EH (cell line): Measurements from ENCODE around the gene PARP15.
"Not testable (repeated sequence)": the region's sequence is repeated elsewhere in the genome, so short reads cannot be mapped to it uniquely, and the experiment has no call there.

ENCODE experiments used
- DNase-seq: peaks from one replicate; pipeline ENCODE4 v3.0.0-alpha.2; 2015; ENCODE audit warnings: low read depth

PARP15 gene

DNA sequence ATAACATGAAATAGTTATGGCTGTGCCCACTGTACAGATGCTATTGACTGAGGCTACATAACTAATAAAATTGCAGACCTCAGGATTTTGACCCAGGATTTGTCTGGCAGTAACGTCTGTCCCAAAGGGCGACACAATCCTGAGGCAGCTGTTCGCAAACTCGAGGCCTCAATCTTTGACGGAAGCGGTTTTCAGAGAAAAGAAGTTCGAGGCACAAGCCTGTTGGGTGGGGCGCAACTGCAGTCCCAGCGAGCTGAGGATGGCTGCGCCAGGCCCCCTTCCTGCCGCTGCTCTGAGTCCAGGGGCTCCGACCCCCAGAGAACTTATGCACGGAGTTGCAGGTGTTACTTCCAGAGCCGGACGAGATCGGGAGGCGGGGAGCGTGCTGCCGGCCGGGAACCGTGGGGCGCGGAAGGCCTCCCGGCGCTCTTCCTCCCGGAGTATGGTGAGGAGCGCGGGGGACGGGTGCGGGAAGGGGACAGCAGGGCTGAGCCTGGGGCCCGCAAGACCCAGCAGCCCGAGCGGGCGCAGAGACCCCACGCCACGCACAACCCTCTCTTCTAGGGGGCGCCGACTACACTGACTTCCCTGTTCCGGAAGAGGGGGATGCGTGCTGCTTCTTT lies at the start of gene PARP15:
Gene PARP15 (plus strand): TSS at position 242 of the 623 bp plus-strand sequence. CDS start 18 bp downstream, at position 260.
- peak; percentile 12 for DNase-seq

DNA sequence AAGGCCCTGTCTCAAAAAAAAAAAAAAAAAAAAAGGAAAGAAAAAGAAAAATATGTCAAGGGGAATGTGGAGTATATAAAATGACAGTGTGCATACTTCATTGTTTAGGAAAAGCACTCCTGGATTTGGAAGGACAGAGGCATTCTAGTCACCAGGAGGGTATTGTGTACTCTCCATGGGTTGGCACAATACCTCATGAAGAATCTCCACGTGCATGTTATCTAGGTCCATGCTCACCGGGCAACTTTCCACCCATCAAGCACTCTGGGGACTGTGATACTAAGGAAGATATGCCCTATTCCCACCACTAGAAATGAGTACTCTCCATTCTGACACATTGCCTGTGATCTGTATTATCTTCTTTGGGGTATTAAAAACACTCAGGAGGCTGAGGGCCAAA lies 47.3 kb upstream of the PARP15 start:
- DNase-seq, result no peak

DNA sequence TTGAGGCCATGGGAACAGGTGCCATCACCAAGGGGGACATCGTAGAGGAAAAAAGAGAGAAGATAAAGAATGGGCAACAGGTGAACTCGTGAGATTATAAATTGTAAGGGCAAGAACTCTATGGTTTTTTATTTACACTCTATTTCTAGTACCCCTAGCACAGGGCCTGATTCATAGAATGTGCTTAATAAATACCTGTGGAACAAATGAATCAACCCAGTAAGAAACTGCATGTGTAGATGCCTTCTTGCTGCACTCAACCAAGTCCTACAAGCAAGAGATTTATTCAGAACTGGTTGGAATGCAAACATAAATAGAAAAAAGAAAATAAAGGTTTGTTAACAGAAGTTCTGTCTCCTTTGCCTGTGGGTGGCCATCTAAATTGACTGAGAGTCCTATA lies 44.0 kb upstream of the PARP15 start:
- DNase-seq, result no peak

DNA sequence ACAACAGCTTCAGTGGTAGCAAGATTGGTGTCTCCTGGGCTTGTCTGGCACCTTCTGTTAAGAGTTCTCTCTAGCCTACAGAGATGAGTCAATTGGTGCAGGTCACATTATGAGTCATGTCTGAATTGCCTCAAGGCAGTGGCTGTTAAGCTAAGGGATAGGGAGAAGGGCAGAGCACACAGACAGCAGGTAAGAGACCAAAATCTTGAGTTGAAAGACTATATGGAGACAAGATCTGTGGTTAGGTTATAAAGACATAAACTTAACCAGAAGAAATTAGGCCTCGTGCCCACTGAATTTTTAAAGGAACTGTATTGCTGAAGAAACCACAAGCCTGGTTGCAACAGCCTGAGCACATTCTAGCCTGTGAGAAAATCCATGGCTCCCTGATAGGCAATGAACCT lies 43.5 kb upstream of the PARP15 start:
- peak; percentile 86 for DNase-seq

DNA sequence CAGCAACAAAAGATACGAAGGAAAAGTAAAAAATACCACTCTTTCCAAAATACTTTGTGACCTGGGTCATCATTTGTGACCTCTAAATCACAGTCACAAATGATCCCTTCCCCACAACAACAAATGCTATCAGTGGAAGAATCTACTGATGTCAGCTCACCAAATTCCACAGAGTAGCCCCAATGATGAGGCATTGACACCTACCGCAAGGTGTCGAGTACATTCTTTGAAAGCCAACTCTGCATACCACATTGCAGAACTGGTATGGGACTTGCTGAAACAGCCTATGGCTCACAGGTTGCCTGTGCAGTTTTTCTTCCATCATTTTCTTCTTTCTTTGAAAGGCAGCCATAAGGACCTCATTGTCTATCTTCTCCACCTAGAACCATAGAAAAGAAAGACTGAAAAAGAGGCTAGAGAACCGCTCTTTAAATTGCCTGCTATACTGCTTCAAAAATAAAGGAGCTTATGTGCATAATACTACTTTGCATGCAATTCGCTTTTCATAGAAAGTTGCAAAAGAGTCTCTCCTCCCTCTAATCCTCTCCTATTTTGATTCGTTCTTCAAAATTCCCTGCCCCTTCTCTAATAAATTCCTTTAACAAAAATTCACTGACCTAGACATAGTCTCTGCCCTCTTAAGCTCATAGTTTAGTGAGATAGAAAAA lies 41.4 kb upstream of the PARP15 start:
- no peak for DNase-seq

DNA sequence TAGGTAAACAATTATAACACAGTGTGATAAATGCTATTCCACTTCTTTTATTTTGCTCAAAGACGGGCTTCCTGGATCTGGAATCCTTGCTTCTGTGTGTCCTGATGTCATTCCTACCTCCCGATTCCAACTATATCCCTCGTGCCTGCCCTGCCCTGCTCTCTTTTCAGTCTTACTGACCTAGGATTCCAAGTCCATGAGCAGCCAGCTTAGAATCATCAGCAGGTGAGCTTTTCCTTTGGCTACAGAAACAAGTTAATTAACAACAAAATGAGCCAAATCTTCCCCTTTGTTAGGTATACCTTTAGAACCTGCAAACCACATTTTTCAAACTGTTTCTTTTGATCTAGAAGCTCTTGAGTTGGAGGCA lies 40.8 kb upstream of the PARP15 start:
- DNase-seq, result no peak

DNA sequence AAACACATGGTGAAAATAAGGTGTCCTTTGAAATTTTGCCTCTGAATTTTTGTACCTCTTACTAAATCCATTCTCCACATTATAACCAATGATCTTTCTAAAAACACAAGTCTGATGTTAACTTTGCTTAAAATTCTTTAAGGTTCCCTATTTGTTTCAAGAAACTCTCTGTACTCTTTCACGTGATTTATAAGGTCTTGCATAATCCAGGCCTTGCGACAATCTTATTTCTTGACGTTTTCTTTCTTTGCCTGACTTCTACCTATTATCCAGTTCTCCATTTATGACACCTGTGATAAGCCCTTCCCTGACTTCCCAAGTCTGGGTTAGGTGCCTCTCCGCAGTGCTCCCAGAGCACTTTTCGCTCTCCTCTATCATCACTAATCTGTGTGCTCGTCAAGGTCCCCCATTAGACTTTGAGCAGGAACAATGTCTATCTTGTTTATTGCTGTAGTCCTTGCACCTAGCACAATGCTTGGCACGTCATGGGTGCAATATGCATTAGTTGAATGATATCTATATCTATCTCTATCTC lies 38.4 kb upstream of the PARP15 start:
- DNase-seq, result no peak

DNA sequence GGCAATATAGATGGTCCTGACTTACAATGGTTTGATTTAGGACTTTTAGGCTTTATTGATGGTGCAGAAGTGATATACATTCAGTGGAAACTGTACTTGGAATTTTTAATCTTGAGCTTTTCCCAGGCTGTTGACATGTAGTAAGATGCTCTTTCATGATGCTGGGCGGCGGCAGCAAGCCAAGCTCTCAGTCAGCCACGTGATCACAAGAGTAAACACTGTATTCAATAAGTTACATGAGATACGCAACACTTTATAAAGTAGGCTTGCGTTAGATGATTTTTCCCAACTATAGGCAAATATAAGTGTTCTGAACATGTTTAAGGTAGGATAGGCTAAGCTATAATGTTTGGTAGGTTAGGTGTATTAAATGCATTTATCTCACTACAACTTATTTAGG lies 31.3 kb upstream of the PARP15 start:
- DNase-seq, result no peak

DNA sequence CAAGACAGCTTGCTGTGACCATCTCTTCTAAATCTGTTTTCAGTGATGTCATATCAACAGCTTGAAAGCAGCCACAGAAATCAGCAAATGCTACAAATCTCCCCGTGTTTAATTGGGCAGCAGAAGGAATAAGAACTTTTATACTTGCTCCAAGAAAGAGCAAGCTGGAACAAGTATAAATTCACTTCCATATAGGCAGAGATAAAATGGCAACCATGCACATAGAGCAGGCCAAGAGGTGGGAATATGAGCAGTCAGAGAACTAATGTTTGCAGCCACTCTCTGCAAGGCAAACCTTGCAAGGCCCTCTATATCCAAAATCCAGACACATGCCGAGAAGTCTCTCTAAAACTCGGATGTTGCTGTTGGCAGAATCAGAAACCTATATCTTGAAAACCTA lies 29.4 kb upstream of the PARP15 start:
- DNase-seq, result no peak

DNA sequence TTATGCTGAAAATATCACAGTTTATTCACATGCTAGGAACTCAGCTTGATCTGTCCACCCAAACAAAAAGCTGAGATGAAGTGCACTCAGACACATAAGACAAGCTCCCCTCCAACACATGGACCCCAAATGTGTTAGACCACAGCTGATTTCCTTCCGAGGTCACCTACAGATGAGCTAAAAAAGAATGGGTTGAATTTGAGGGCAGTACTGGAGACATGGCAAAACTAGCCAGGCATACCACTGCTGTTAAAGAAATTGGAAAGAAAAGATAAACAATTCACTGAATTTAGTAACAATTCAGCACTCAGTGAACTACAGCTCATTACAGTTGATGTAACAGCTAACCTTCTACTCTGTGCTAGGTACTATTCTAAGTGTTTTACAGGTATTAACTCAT lies 28.8 kb upstream of the PARP15 start:
- DNase-seq, result no peak

DNA sequence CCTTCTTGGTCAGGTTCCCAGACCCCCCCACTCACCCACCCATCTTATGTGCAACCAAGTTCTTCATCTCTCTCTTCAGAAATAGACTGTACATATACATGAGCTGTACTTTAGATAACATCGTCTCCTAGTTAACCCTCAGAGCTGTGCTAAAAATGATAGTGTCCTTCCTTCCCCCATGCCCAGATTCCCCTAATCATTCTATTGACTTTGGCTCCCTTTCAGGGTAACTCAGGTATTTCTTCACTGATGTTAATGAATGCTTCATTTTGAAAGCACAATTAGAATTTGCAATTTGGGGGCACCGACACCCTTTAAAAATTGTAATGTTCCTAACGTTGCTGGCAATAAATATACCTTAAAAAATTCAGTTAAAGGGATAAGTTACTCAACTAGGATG lies 24.3 kb upstream of the PARP15 start:
- no peak for DNase-seq

DNA sequence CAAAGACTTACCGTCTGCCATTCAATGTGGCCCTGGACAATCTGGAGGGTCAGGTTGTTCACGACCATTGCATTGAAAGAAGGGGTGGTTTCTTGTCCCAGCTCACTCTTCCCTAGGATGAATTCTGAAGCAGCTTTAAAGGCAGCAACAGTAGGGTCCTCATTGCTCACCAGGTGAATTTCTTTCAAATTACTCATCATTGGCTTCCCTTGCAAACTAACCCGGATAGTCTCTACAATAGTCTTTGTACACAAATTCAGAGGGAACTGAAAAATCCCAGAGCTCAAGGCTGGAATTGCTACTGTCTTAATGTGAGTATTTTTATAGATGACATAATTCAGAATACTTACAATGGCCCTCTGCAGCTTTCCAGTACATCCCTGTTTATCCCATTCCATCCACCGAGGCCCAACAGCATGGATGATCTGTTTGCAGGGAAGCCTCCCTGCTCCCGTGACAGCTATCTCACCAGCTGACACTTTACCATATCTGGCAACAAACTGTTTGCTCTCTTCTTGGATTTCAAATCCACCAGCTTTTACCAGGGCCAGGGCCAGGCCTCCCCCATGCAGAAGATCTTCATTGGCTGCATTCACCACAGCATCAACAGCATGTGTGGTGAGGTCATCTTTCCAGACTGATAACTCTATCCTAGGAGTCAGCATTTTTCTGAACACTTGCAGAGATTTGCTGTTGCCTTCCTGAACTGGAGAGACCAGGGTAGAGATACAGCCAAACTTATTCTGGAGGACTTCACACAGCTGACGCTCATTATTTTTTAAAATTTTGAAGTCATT lies 22.0 kb upstream of the PARP15 start:
- DNase-seq, result no peak

DNA sequence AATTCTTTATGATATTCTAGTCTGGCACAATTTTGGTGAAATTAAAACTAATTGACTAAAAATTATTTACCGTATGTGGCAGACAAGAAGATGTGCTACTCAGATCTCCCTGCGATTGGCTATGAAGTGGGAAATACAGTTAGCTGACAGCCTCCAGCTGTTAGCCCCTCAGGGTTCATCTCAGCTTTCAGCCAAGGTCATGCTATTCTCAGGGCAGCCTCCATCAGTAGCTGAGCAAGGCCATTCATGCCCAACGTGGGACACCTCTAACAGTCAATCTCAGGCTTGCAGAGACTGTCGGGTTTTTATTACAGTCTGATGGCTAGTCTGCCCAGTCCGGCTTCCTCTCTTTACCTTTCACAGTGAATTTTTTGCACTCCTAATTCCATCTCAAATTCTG lies 20.1 kb upstream of the PARP15 start:
- no peak for DNase-seq

DNA sequence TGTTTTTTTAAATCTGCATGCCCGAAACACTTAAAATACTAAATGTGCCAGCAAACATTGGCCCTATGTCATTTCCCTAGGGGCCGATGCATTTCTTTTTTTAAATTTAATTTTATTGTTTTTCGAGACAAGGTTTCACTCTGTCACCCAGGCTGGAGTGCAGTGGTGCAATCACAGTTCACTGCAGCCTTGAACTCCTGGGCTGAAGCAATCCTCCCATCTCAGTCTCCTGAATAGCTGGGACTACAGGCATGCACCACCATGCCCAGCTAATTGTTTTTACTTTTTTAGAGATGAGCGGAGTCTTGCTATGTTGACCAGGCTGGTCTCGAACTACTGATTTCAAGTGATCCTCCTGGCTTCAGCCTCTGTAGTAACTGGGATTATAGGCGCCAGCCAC lies 18.8 kb upstream of the PARP15 start:
- DNase-seq, result no peak

DNA sequence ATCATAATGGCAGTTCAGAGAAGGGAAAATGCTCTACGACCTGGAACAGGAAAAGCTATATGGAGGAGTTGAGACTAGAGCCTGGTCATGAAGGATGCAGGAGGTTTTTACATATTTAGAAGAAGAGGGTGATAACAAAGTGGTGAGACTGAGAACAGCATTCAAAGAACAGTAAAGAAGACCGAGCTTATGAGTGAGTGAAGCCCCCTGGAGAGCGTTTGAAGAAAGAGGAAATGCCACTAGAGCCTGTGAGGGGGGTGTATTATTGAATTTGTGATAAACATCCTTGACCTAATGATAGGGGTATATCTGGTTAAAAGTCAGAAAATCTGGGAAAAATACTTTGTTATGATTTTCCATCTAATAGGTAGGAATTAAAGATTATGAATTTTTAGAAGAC lies 17.5 kb upstream of the PARP15 start:
- no peak for DNase-seq

DNA sequence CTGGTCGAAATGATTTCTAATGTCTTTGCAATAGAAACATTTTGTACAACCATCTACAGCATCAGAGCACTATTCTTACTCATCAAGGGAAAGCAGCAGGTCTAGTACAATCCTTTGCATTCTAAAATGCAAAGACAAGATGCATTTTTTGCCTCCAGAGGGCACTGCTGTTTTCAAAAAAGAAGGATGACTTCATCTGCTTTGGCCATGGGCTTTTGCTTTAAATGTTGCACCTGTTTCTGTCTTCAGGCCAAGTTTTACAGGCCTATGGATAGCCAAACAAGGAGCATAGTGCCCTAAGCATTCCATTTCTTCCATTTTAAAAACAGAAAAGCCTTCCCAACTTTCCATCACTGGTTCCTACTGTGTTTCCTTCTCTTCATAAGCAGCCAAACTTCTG lies 16.8 kb upstream of the PARP15 start:
- DNase-seq, result peak; percentile 63

DNA sequence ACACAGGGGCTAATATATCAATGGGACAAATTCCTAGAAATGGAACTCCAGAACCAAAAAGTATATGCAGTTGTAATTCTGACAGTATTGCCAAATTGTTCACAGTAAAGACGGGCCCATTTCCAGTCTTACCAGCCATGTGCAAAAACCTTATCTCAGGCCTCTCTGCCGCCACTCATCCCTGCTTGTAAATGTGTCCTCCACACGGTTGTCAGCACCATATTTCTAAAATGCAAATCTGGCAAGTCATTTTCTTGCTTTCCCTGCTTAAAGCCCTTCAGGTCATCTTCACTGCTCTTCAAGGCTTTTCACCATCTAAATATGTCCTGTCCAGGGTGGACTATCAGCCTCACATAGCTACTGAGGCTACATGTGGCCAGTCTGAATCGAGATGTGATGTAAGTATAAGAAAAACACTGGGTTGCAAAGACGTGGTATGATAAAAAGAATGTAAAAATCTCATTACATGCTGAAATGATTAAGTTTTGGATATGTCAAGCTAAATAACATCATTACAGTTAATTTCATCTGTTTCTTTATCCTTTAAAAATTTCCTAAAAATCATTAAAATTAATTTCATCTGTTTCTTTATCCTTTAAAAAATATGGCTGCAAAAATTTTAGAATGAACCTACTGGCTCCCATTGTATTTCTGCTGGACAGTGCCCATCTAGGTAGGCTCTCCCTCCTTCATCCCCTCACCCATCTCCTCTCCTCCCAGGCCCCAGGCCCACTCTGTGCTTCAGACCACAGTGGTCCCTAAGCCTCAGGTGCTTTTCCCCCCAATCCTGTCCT lies 14.3 kb upstream of the PARP15 start:
- DNase-seq, result peak; percentile 19

DNA sequence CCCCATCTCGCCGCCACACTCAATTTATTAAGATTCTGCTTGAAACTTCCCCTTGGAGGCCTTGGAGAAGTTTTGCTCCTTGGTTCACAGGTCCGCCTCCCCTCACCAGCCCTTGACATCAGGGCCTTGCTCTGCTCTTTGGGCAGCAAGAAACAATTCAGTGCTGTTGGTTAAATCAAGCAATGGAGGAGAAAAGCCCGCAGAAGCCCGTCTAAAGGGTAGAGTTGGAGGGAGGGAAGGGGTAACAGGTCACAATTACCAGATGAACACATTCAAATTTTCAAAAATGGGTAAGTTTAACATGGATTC lies 13.8 kb upstream of the PARP15 start:
- peak; percentile 37 for DNase-seq

DNA sequence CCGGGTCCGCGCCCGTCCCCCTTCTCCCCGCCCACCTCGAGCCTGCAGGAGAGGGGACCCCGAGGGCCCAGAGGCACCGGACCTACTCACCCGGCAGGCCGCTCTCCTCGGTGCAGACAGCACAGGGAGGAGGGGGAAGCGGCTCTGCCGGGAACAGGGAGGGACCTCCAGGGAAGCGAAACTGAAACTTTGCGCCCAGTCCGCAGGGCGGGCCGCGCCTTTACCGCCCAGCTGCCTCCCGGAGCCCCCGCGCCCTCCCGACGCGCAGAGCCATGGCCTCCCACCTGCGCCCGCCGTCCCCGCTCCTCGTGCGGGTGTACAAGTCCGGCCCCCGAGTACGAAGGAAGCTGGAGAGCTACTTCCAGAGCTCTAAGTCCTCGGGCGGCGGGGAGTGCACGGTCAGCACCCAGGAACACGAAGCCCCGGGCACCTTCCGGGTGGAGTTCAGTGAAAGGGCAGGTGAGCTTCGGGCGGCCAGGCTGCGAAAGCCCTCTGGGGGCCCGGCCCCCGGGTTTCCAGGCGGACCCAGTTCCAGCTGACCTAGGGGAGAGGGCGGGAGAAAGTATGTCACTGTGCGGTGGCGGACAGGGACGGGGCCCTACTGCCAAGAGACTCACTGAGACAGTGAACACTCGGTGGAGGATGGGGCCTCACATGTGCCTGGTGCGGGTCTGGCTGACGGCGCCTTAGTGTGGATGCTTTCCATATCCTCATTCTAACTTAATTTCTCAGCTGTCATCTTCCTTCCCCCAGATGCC lies 13.1 kb upstream of the PARP15 start, which contains the start of the genes DTX3L and PARP9:
Gene DTX3L (plus strand): TSS at position 184 of the 758 bp plus-strand sequence. CDS start 89 bp downstream, at position 273.
Gene PARP9 (minus strand): TSS at position 146 of the 758 bp plus-strand sequence. CDS start 4,680 bp downstream, outside the sequence.
- peak; percentile 87 for DNase-seq

DNA sequence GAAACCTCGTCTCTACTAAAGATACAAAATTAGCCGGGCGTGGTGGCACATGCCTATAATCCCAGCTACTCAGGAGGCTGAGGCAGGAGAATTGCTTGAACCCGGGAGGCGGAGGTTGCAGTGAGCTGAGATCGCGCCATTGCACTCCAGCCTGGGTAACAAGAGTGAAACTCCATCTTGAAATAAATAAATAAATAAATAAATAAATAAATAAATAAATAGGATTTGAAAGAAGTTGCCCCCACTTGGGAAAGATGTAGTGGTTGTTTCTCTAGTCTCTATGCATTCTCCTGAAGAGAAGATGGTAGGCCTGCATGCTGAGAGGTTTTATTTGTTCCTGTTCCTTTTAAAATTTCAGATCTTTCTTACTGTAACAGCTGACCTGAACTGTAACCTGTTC lies 9.3 kb upstream of the PARP15 start:
- not testable (repeated sequence) for DNase-seq

DNA sequence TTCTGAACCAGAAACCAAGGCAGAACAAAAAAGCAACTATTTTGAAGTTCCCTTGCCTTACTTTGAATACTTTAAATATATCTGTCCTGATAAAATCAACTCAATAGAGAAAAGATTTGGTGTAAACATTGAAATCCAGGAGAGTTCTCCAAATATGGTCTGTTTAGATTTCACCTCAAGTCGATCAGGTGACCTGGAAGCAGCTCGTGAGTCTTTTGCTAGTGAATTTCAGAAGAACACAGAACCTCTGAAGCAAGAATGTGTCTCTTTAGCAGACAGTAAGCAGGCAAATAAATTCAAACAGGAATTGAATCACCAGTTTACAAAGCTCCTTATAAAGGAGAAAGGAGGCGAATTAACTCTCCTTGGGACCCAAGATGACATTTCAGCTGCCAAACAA lies 8.7 kb upstream of the PARP15 start:
- no peak for DNase-seq
